Measurements from ENCODE around the gene AHR.

- TF ChIP-seq CTCF (IDR thresholded peaks at IDR 0.05) (no peak), EZH2 (IDR thresholded peaks at IDR 0.05; ENCODE audit: borderline replicate concordance, insufficient read depth, low read depth, low read length, poor library complexity, severe bottlenecking) (no peak)
Observed at GRCh38 chr7:17392846-17393245, 94.4 kb downstream of the AHR start.
